H9 (cell line): ENCODE measurements around the gene MTMR1. TPM values are rescaled to one million over a fixed set of nuclear protein-coding genes. Genes with fewer than 3 reads are reported as not detected.

Experiments used
- DNase-seq: peaks from one replicate; pipeline ENCODE4 v3.0.0-alpha.2; 2017
- H2AFZ ChIP-seq: one replicate; pipeline ENCODE4 v1.6.1; 2013; ENCODE audit warnings: mild to moderate bottlenecking, low read length, control low read depth, moderate library complexity
- H2AK5ac ChIP-seq: 2 replicates; pipeline ENCODE4 v1.6.1; 2013; ENCODE audit warnings: low read length, control low read depth, mixed read lengths; ENCODE audit not compliant: insufficient read length
- H2BK120ac ChIP-seq: one replicate; pipeline ENCODE4 v1.6.1; 2013; ENCODE audit warnings: low read depth, mild to moderate bottlenecking, low read length, control low read depth, inconsistent platforms; ENCODE audit not compliant: poor library complexity, severe bottlenecking
- H2BK12ac ChIP-seq: 2 replicates; pipeline ENCODE4 v1.6.1; 2013; ENCODE audit warnings: low read length, control low read depth, mixed read lengths, low read depth; ENCODE audit not compliant: insufficient read length
- H2BK15ac ChIP-seq: 2 replicates; pipeline ENCODE4 v1.6.1; 2013; ENCODE audit warnings: low read depth, low read length, control low read depth
- H2BK20ac ChIP-seq: one replicate; pipeline ENCODE4 v1.6.1; 2013; ENCODE audit warnings: low read depth, mild to moderate bottlenecking, low read length, control low read depth, inconsistent platforms; ENCODE audit not compliant: poor library complexity, severe bottlenecking
- H2BK5ac ChIP-seq: 2 replicates; pipeline ENCODE4 v1.6.1; 2013; ENCODE audit warnings: low read length, control low read depth, mixed read lengths; ENCODE audit not compliant: insufficient read length
- H3K14ac ChIP-seq: 2 replicates; pipeline ENCODE4 v1.6.1; 2013; ENCODE audit warnings: low read length, control low read depth; ENCODE audit not compliant: insufficient read depth
- H3K18ac ChIP-seq: 2 replicates; pipeline ENCODE4 v1.6.1; 2013; ENCODE audit warnings: low read depth, mild to moderate bottlenecking, mixed read lengths, low read length, control low read depth; ENCODE audit not compliant: insufficient read length
- H3K23ac ChIP-seq: 2 replicates; pipeline ENCODE4 v1.6.1; 2013; ENCODE audit warnings: low read length, control low read depth, mixed read lengths, low read depth; ENCODE audit not compliant: insufficient read length
- H3K23me2 ChIP-seq: 2 replicates; pipeline ENCODE4 v1.6.1; 2013; ENCODE audit warnings: low read depth, mild to moderate bottlenecking, mixed read lengths, low read length, control low read depth; ENCODE audit not compliant: insufficient read length, poor library complexity, severe bottlenecking
- H3K27ac ChIP-seq: 2 replicates; pipeline ENCODE4 v1.5.1; 2013; ENCODE audit warnings: low read length, control low read depth, mixed read lengths, low read depth; ENCODE audit not compliant: insufficient read length
- H3K27me3 ChIP-seq: 2 replicates; pipeline ENCODE4 v1.6.1; 2013; ENCODE audit warnings: low read length, control low read depth, inconsistent platforms; ENCODE audit not compliant: insufficient read depth
- H3K4ac ChIP-seq: 2 replicates; pipeline ENCODE4 v1.6.1; 2013; ENCODE audit warnings: low read depth, mild to moderate bottlenecking, control low read depth, inconsistent platforms, low read length, moderate library complexity
- H3K4me1 ChIP-seq: 2 replicates; pipeline ENCODE4 v1.6.1; 2013; ENCODE audit warnings: low read length, control low read depth, inconsistent platforms; ENCODE audit not compliant: insufficient read depth
- H3K4me2 ChIP-seq: 2 replicates; pipeline ENCODE4 v1.6.1; 2013; ENCODE audit warnings: low read length, control low read depth, mixed read lengths; ENCODE audit not compliant: insufficient read length, insufficient read depth
- H3K56ac ChIP-seq: 2 replicates; pipeline ENCODE4 v1.6.1; 2013; ENCODE audit warnings: low read depth, mild to moderate bottlenecking, mixed read lengths, low read length, control low read depth; ENCODE audit not compliant: insufficient read length
- H3K79me1 ChIP-seq: 2 replicates; pipeline ENCODE4 v1.6.1; 2013; ENCODE audit warnings: low read depth, mild to moderate bottlenecking, moderate library complexity, low read length, control low read depth, inconsistent platforms; ENCODE audit not compliant: insufficient read depth, poor library complexity, severe bottlenecking
- H3K79me2 ChIP-seq: 2 replicates; pipeline ENCODE4 v1.6.1; 2013; ENCODE audit warnings: low read length, control low read depth, inconsistent platforms; ENCODE audit not compliant: insufficient read depth
- H3K9ac ChIP-seq: 2 replicates; pipeline ENCODE4 v1.6.1; 2013; ENCODE audit warnings: low read length, control low read depth, mixed read lengths; ENCODE audit not compliant: insufficient read length; ENCODE audit errors: extremely low read depth
- H3K9me3 ChIP-seq: one replicate; pipeline ENCODE4 v1.6.1; 2013; ENCODE audit warnings: low read depth, low read length, inconsistent platforms; ENCODE audit not compliant: control insufficient read depth
- H3T11ph ChIP-seq: one replicate; pipeline ENCODE4 v1.6.1; 2013; ENCODE audit warnings: mild to moderate bottlenecking, low read length, control low read depth, inconsistent platforms
- H4K20me1 ChIP-seq: one replicate; pipeline ENCODE4 v1.6.1; 2013; ENCODE audit not compliant: control insufficient read depth, insufficient read length, insufficient read depth
- H4K5ac ChIP-seq: 2 replicates; pipeline ENCODE4 v1.6.1; 2013; ENCODE audit warnings: low read depth, mild to moderate bottlenecking, mixed read lengths, low read length, control low read depth; ENCODE audit not compliant: insufficient read length
- H4K8ac ChIP-seq: replicated peaks from 2 replicates; pipeline ENCODE4 v1.6.1; 2013; ENCODE audit warnings: low read length, control low read depth, mixed read lengths, low read depth; ENCODE audit not compliant: insufficient read length
- H4K91ac ChIP-seq: 2 replicates; pipeline ENCODE4 v1.6.1; 2013; ENCODE audit warnings: low read depth, mild to moderate bottlenecking, moderate library complexity, mixed read lengths, low read length, control low read depth; ENCODE audit not compliant: insufficient read length
- H3K27ac Mint-ChIP-seq, 3 experiments: 2 replicates in 2 of 3; 3 replicates in 1 of 3; pipeline ENCODE4 v1.8.0; 2020 to 2021; ENCODE audit warnings: mixed read lengths in 3 of 3, mild to moderate bottlenecking in 1 of 3, moderate library complexity in 1 of 3
- H3K27me3 Mint-ChIP-seq: 2 replicates; pipeline ENCODE4 v1.8.0; 2021; ENCODE audit warnings: low read depth, mild to moderate bottlenecking, moderate library complexity, mixed read lengths
- H3K36me3 Mint-ChIP-seq, 3 experiments: 2 replicates in 2 of 3; 3 replicates in 1 of 3; pipeline ENCODE4 v1.8.0; 2020 to 2021; ENCODE audit warnings: low read depth in 3 of 3, mixed read lengths in 3 of 3; ENCODE audit not compliant: insufficient read depth in 1 of 3
- H3K4me1 Mint-ChIP-seq, 2 experiments: 2 replicates each; pipeline ENCODE4 v1.8.0; 2020; ENCODE audit warnings: mixed read lengths in 2 of 2
- H3K4me3 Mint-ChIP-seq, 2 experiments: 2 replicates in 1 of 2; 3 replicates in 1 of 2; pipeline ENCODE4 v1.8.0; 2020 to 2021; ENCODE audit warnings: mild to moderate bottlenecking in 2 of 2, mixed read lengths in 2 of 2, moderate library complexity in 1 of 2
- H3K9me3 Mint-ChIP-seq, 2 experiments: 2 replicates in 1 of 2; 3 replicates in 1 of 2; pipeline ENCODE4 v1.8.0; 2020; ENCODE audit warnings: mild to moderate bottlenecking in 2 of 2, mixed read lengths in 2 of 2, moderate library complexity in 1 of 2
- CTCF ChIP-seq: fragments of 200-600 bp; sonication (generic); conservative IDR thresholded peaks from 3 replicates; pipeline ENCODE4 v1.8.0; 2021; ENCODE audit warnings: antibody characterized with exemption, mild to moderate bottlenecking
- WGBS: extraction: QIAGEN DNeasy Blood & Tissue Kit; methylation state at CpG from one replicate; pipeline ENCODE4 v1.1.7; 2013; ENCODE audit warnings: missing lambda C conversion rate, low lambda C conversion rate, mixed read lengths; ENCODE audit not compliant: insufficient read length; ENCODE audit errors: extremely low coverage; 5-methylcytosine and 5-hydroxymethylcytosine counted together
- total RNA-seq: library from RNA; stranded (reverse); gene quantifications from 2 replicates; pipeline ENCODE4 v1.2.1, GENCODE V29; 2021

The MTMR1 gene
- total RNA-seq, 1 experiment from 2014 or later = 25.2 TPM

- H4K5ac ChIP-seq = no peak overlapping the region
- peaks cover 4% of the 10 kb centered on the region for H3K9me3 ChIP-seq
- H4K91ac ChIP-seq = no peak overlapping the region
- H3K4me2 ChIP-seq = no peak overlapping the region
- H3K4ac ChIP-seq = no peak overlapping the region
- H2BK20ac ChIP-seq = no peak overlapping the region
- H3T11ph ChIP-seq = no peak overlapping the region
- H2AFZ ChIP-seq = no peak overlapping the region
- H3K4me1 ChIP-seq = no peaks in the 10 kb centered on the region
- H3K27me3 ChIP-seq = no peaks in the 10 kb centered on the region
- H4K20me1 ChIP-seq = no peaks in the 10 kb centered on the region
- no peak overlapping the region for H3K18ac ChIP-seq
- Mint-ChIP-seq H3K27me3 (no peaks in the 10 kb centered on the region), H3K9me3 (peaks cover 71 to 77% of the 10 kb centered on the region in 2 experiments), H3K4me1 (no peaks in the 10 kb centered on the region), H3K4me3 (no peak overlapping the region), H3K27ac (no peak overlapping the region; a peak in 1 of 7 replicates), H3K36me3 (peaks cover 18 to 70% (median 42%) of the 10 kb centered on the region in 3 experiments)
- H2BK5ac ChIP-seq = no peak overlapping the region
- H2BK120ac ChIP-seq = no peak overlapping the region
- no peak overlapping the region for H3K14ac ChIP-seq
- no peak overlapping the region for H3K27ac ChIP-seq
- no peak overlapping the region for H3K56ac ChIP-seq
- no peak overlapping the region for H2BK12ac ChIP-seq
- no peaks in the 10 kb centered on the region for H3K79me1 ChIP-seq
- DNase-seq = no peak
- no peak overlapping the region for H3K9ac ChIP-seq
- H3K79me2 ChIP-seq = no peaks in the 10 kb centered on the region
- no peak for TF ChIP-seq CTCF
- H3K23ac ChIP-seq = no peak overlapping the region
- H4K8ac ChIP-seq = no peak overlapping the region
- H3K23me2 ChIP-seq = no peaks in the 10 kb centered on the region
- H2BK15ac ChIP-seq = no peak overlapping the region
- WGBS = 100% methylated on average over 1 of the region's 9 CpGs
- no peak overlapping the region for H2AK5ac ChIP-seq
These were observed 43.3 kb downstream of the MTMR1 start for GRCh38 chrX:150736475-150736874.
